HCT116 (cell line): Measurements from ENCODE around the gene CHST3. TPM values are rescaled to one million over a fixed set of nuclear protein-coding genes. Genes with fewer than 3 reads are reported as not detected.

Source experiments
- ATAC-seq: fragments of 200-7000 bp; cut with Tn5 transposase; 2 replicates; pipeline ENCODE4 v1.9.1; 2020; ENCODE audit warnings: mild to moderate bottlenecking, moderate library complexity
- BruUV-seq: library from RNA; stranded (reverse); fragments of 400-500 nt; replicated peaks from 2 replicates; lab custom pipeline; 2021; lab: Mats Ljungman, UMichigan
- CTCF ChIA-PET: fragments of 300-600 bp; sonication (Branson Sonifier 250); formaldehyde crosslinking; loops from one replicate; lab custom pipeline; 2021; ENCODE audit warnings: antibody characterized with exemption; lab: Charles Lee
- POLR2A ChIA-PET: fragments of 300-600, 350-600 bp; sonication (Branson Sonifier 250); formaldehyde crosslinking; loops from one replicate; lab custom pipeline; 2021; ENCODE audit warnings: antibody characterized with exemption; lab: Charles Lee
- RAD21 ChIA-PET, 2 experiments: fragments of 300-600 bp; sonication (Branson Sonifier 250); formaldehyde crosslinking; loops; one replicate each; lab custom pipeline; 2023; ENCODE audit warnings: low total read pairs in 2 of 2; ENCODE audit not compliant: uncharacterized antibody in 2 of 2, unreplicated experiment in 2 of 2, low non-redundant PET in 1 of 2; lab: Charles Lee
- DNase-seq: peaks from one replicate; pipeline ENCODE4 v3.0.0-alpha.2; 2010; ENCODE audit warnings: low read depth, low spot score
- H2AFZ ChIP-seq: fragments of 200-600 bp; shearing (Covaris generic), sonication (generic); 2 replicates; pipeline ENCODE4 v1.6.1; 2017; ENCODE audit warnings: low read depth, mixed run types, mixed read lengths, antibody characterized with exemption, low read length; ENCODE audit not compliant: poor library complexity, severe bottlenecking
- H3K27ac ChIP-seq: 2 replicates; pipeline ENCODE4 v1.5.1; 2012; ENCODE audit warnings: low read depth, low read length
- H3K27me3 ChIP-seq: fragments of 200-600 bp; sonication (generic); 2 replicates; pipeline ENCODE4 v1.6.1; 2016; ENCODE audit warnings: mixed run types, low read length, mixed read lengths; ENCODE audit not compliant: insufficient read depth
- H3K36me3 ChIP-seq, 2 experiments: fragments of 200-500 bp in 1 of 2; fragments of 200-600 bp in 1 of 2; sonication (Bioruptor generic) in 1 of 2; sonication (generic) in 1 of 2; 2 replicates each; pipeline versions ENCODE4 v1.5.1 to v1.6.1; 2014 to 2016; ENCODE audit warnings: low read length in 2 of 2, inconsistent platforms in 1 of 2, mixed read lengths in 1 of 2, mixed run types in 1 of 2; ENCODE audit not compliant: insufficient read depth in 2 of 2, control insufficient read depth in 1 of 2
- H3K4me1 ChIP-seq, 2 experiments: fragments of 200-600 bp in 1 of 2; sonication (generic) in 1 of 2; 2 replicates each; pipeline versions ENCODE4 v1.5.1 to v1.6.1; 2012 to 2017; ENCODE audit warnings: low read length in 2 of 2, inconsistent platforms in 1 of 2, mild to moderate bottlenecking in 1 of 2, mixed read lengths in 1 of 2, mixed run types in 1 of 2, moderate library complexity in 1 of 2; ENCODE audit not compliant: insufficient read depth in 2 of 2, control insufficient read depth in 1 of 2
- H3K4me2 ChIP-seq: fragments of 200-600 bp; sonication (generic); 2 replicates; pipeline ENCODE4 v1.6.1; 2017; ENCODE audit warnings: mixed run types, low read length, mixed read lengths
- H3K4me3 ChIP-seq, 2 experiments: fragments of 200-600 bp in 1 of 2; sonication (generic) in 1 of 2; replicated peaks in 1 of 2; 2 replicates each; pipeline ENCODE4 v1.5.1; 2011 to 2016; ENCODE audit warnings: low read length in 2 of 2, control low read depth in 1 of 2, low read depth in 1 of 2, mild to moderate bottlenecking in 1 of 2, mixed read lengths in 1 of 2, mixed run types in 1 of 2
- H3K79me2 ChIP-seq: fragments of 200-600 bp; sonication (generic); 2 replicates; pipeline ENCODE4 v1.6.1; 2017; ENCODE audit warnings: mild to moderate bottlenecking, mixed run types, low read length, moderate library complexity, mixed read lengths; ENCODE audit not compliant: insufficient read depth
- H3K9ac ChIP-seq: fragments of 200-600 bp; sonication (generic); 2 replicates; pipeline ENCODE4 v1.6.1; 2016; ENCODE audit warnings: low read length, mixed read lengths
- H3K9me2 ChIP-seq: fragments of 200-600 bp; sonication (generic), shearing (Covaris generic); 2 replicates; pipeline ENCODE4 v1.6.1; 2017; ENCODE audit warnings: mixed run types, mild to moderate bottlenecking, moderate library complexity; ENCODE audit not compliant: insufficient read depth
- H3K9me3 ChIP-seq, 2 experiments: fragments of 200-500 bp in 1 of 2; fragments of 200-600 bp in 1 of 2; sonication (Bioruptor generic) in 1 of 2; sonication (generic) in 1 of 2; 2 replicates each; pipeline ENCODE4 v1.6.1; 2014 to 2017; ENCODE audit warnings: low read length in 2 of 2, mixed read lengths in 2 of 2, inconsistent platforms in 1 of 2, low read depth in 1 of 2, mild to moderate bottlenecking in 1 of 2, mixed run types in 1 of 2, moderate library complexity in 1 of 2; ENCODE audit not compliant: control insufficient read depth in 1 of 2, insufficient read depth in 1 of 2
- H4K20me1 ChIP-seq: fragments of 200-600 bp; sonication (generic), shearing (Covaris generic); 2 replicates; pipeline ENCODE4 v1.6.1; 2017; ENCODE audit warnings: mixed run types, mild to moderate bottlenecking, moderate library complexity; ENCODE audit not compliant: insufficient read depth
- EGR1 ChIP-seq: IDR thresholded peaks from 2 replicates; pipeline ENCODE4 v1.6.1; 2012; ENCODE audit warnings: low read depth
- ELF1 ChIP-seq: IDR thresholded peaks from 2 replicates; pipeline ENCODE4 v1.6.1; 2012; ENCODE audit warnings: low read depth, borderline replicate concordance
- EZH2phosphoT487 ChIP-seq: fragments of 200-600 bp; IDR thresholded peaks from 2 replicates; pipeline ENCODE4 v1.6.1; 2018; ENCODE audit warnings: antibody characterized with exemption, borderline replicate concordance
- FOSL1 ChIP-seq: IDR thresholded peaks from 2 replicates; pipeline ENCODE4 v1.6.1; 2012; ENCODE audit warnings: low read depth
- POLR2A ChIP-seq: IDR thresholded peaks from 2 replicates; pipeline ENCODE4 v1.7.0; 2011; ENCODE audit warnings: borderline replicate concordance; ENCODE audit not compliant: insufficient read depth, insufficient read length; ENCODE audit errors: extremely low read depth
- TCF7L2 ChIP-seq: IDR thresholded peaks from 2 replicates; pipeline ENCODE4 v1.7.0; 2011; ENCODE audit warnings: borderline replicate concordance, inconsistent platforms; ENCODE audit not compliant: insufficient read depth, insufficient read length; ENCODE audit errors: extremely low read depth
- YY1 ChIP-seq: IDR thresholded peaks from 2 replicates; pipeline ENCODE4 v1.6.1; 2011; ENCODE audit warnings: low read length, low read depth, moderate library complexity, mild to moderate bottlenecking; ENCODE audit not compliant: insufficient replicate concordance; ENCODE audit errors: extremely low read depth
- ZFX ChIP-seq: fragments of 450-650 bp; IDR thresholded peaks from 2 replicates; pipeline ENCODE4 v1.6.1; 2017
- intact Hi-C: fragments of 100-400 bp; cut with micrococcal nuclease; formaldehyde crosslinking; loops from 2 replicates; pipeline ENCODE4 v1.10.0; 2022
- total RNA-seq: library from RNA; stranded (reverse); gene quantifications from one replicate; pipeline ENCODE4 v1.2.1, GENCODE V29; 2021; ENCODE audit not compliant: unreplicated experiment

CHST3 gene
- total RNA-seq, 1 experiment from 2014 or later: 10.6 TPM

GRCh38 chr10:72011468-72011867 is 47.3 kb downstream of the CHST3 start:
- no peak for DNase-seq
- CTCF ChIA-PET: no interaction called here
- H3K27ac ChIP-seq: no peak overlapping the region
- no peaks in the 10 kb centered on the region for H4K20me1 ChIP-seq
- H3K4me3 ChIP-seq: no peak overlapping the region
- H3K9me2 ChIP-seq: no peaks in the 10 kb centered on the region
- no peaks in the 10 kb centered on the region for H3K27me3 ChIP-seq
- H3K79me2 ChIP-seq: no peaks in the 10 kb centered on the region
- ATAC-seq: no peak
- peaks cover 2 to 7% of the 10 kb centered on the region in 2 experiments; a peak in 3 of 4 replicates for H3K36me3 ChIP-seq
- RAD21 ChIA-PET: no interaction called here
- no peaks in the 10 kb centered on the region for H3K4me1 ChIP-seq
- no peak for TF ChIP-seq EZH2phosphoT487
- TF ChIP-seq ZFX: no peak
- TF ChIP-seq FOSL1: no peak
- no peak for TF ChIP-seq TCF7L2
- no peak for TF ChIP-seq YY1
- no peak for TF ChIP-seq ELF1
- no peak for TF ChIP-seq POLR2A
- TF ChIP-seq, all 23 proteins: peak for 0
- intact Hi-C loops: no loop called here
- Histone ChIP-seq H3K9me3 (no peaks in the 10 kb centered on the region), H2AFZ (no peak overlapping the region), H3K9ac (no peak overlapping the region), H3K4me2 (no peak overlapping the region)
- POLR2A ChIA-PET: no interaction called here
- no TSS peak for BruUV-seq

- ChIA-PET CTCF (no interaction called here), RAD21 (no interaction called here), POLR2A (no interaction called here)
- Histone ChIP-seq H3K9ac (no peak overlapping the region), H3K36me3 (peaks cover 2 to 7% of the 10 kb centered on the region in 2 experiments; a peak in 3 of 4 replicates), H3K4me2 (no peak overlapping the region), H3K9me2 (no peaks in the 10 kb centered on the region), H3K4me1 (no peaks in the 10 kb centered on the region), H3K9me3 (no peaks in the 10 kb centered on the region), H3K4me3 (no peak overlapping the region), H3K27me3 (no peaks in the 10 kb centered on the region), H4K20me1 (no peaks in the 10 kb centered on the region), H3K27ac (no peak overlapping the region), H2AFZ (no peak overlapping the region), H3K79me2 (no peaks in the 10 kb centered on the region)
- DNase-seq (no peak), ATAC-seq (no peak)
- no TSS peak for BruUV-seq
- intact Hi-C loops: no loop called here
- TF ChIP-seq EGR1 (no peak), ZFX (no peak)
- TF ChIP-seq, all 23 proteins: peak for 0
These were observed 47.8 kb downstream of the CHST3 start for GRCh38 chr10:72011976-72012512.
